Measurements from ENCODE around the gene PGGHG. TPM values are rescaled to one million over a fixed set of nuclear protein-coding genes. Genes with fewer than 3 reads are reported as not detected.

PGGHG gene
- total RNA-seq, 1 experiment from 2014 or later: 12.4 TPM

DNA sequence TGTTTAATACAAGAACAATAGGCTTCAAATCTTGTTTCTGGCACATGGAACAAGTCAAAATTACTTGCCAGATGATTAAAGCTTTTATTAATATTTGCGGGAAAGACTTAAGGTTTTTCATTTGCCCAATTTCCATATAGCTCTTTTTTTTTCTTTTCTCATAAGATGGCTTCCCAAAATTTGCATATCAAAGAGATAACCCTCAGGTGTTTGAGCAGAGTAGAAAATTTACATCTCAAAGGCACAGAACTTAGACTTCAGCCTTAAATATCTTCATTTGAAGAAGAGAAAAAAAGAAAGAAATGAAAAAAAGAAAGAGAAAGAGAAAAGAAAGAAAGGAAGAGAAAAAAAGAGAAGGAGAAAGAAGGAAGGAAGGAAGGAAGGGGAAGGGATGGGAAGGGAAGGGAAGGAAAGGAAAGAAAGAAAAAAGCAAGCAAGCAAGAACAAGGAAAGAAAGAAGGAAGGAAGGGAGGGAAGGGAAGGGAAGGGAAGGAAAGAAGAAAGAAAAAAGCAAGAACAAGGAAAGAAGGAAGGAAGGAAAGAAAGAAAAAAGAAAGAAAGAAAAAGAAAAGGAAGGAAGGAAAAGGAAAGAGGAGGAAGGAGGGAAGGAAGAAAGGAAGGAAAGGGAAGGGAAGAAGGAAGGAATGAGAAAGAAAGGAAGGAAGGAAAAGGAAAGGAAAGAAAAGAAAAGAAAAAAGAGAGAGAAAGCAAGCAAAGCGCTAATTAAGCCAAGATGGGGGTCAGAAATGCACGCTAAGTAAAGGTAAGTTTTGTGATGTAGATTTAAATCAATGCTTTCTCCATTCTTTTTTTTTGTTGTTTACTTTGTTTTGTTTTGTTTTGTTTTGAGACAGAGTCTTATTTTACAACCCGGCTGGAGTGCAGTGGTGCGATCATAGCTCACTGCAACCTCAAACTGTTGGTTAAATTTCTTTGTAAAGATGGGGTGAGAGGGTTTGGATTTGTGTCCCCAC lies 51.9 kb downstream of the PGGHG start:
- no TSS peak for BruUV-seq (replicated peaks)
- Histone ChIP-seq H2AFZ (ENCODE audit: low read length) (no peak overlapping the region), H3K79me2 (ENCODE audit: low read length) (no peaks in the 10 kb centered on the region), H3K27me3 (ENCODE audit: low read length) (peaks cover 7% of the 10 kb centered on the region), H3K4me1 (ENCODE audit: insufficient read depth, low read length) (no peaks in the 10 kb centered on the region), H4K20me1 (ENCODE audit: low read length) (no peaks in the 10 kb centered on the region), H3K4me3 (ENCODE audit: low read length) (no peak overlapping the region), H3K4me2 (ENCODE audit: low read length) (no peak overlapping the region), H3K27ac (ENCODE audit: low read length) (no peak overlapping the region), H3K36me3 (ENCODE audit: low read depth, low read length) (no peaks in the 10 kb centered on the region), H3K9me2 (replicated peaks; ENCODE audit: low read length) (no peaks in the 10 kb centered on the region), H3F3A (ENCODE audit: low read length, unreplicated experiment) (no peaks in the 10 kb centered on the region), H3K9me3 (ENCODE audit: low read length) (no peaks in the 10 kb centered on the region), H3K9ac (ENCODE audit: low read length) (no peak overlapping the region)
- ChIA-PET CTCF (no interaction called here), POLR2A (ENCODE audit: unreplicated experiment) (no interaction called here)
- DNase-seq (no peak), ATAC-seq (no peak)
- TF ChIP-seq, protein P1, sequence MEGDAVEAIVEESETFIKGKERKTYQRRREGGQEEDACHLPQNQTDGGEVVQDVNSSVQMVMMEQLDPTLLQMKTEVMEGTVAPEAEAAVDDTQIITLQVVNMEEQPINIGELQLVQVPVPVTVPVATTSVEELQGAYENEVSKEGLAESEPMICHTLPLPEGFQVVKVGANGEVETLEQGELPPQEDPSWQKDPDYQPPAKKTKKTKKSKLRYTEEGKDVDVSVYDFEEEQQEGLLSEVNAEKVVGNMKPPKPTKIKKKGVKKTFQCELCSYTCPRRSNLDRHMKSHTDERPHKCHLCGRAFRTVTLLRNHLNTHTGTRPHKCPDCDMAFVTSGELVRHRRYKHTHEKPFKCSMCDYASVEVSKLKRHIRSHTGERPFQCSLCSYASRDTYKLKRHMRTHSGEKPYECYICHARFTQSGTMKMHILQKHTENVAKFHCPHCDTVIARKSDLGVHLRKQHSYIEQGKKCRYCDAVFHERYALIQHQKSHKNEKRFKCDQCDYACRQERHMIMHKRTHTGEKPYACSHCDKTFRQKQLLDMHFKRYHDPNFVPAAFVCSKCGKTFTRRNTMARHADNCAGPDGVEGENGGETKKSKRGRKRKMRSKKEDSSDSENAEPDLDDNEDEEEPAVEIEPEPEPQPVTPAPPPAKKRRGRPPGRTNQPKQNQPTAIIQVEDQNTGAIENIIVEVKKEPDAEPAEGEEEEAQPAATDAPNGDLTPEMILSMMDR (conservative IDR thresholded peaks at IDR 0.05; ENCODE audit: low read depth, low read length): no peak
- TF ChIP-seq EZH2 (IDR thresholded peaks at IDR 0.05; ENCODE audit: low read length, unreplicated experiment) (no peak), EZH2phosphoT487 (IDR thresholded peaks at IDR 0.05; ENCODE audit: borderline replicate concordance, low read length) (no peak)
- intact Hi-C loops (cut with micrococcal nuclease): no loop called here

DNA sequence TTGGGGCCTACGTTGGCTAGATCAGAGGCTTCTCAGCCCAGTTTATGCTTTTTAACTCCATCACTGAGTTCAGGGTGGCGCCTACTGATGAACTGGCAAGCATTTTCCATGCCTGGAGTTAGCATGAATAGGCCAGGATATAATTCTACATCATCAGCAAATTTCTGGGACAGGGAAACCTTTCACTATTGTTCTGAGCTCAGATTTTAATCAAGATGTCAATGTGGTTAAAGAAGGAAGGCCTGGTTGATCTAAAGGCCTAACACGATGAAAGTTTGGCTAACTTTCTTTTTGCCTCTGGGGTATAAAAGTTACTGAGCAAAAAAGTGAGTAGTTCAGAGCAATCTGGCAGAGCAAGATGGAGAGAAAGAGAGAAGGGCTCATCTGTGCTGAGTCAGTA lies 53.4 kb downstream of the PGGHG start:
- Histone ChIP-seq H3K4me2 (ENCODE audit: low read length) (no peak overlapping the region), H3K27me3 (ENCODE audit: low read length) (peaks cover 7% of the 10 kb centered on the region), H3K9me3 (ENCODE audit: low read length) (no peaks in the 10 kb centered on the region), H3K4me1 (ENCODE audit: insufficient read depth, low read length) (no peaks in the 10 kb centered on the region), H3K9ac (ENCODE audit: low read length) (no peak overlapping the region), H4K20me1 (ENCODE audit: low read length) (no peaks in the 10 kb centered on the region), H3K36me3 (ENCODE audit: low read depth, low read length) (no peaks in the 10 kb centered on the region), H2AFZ (ENCODE audit: low read length) (no peak overlapping the region), H3K79me2 (ENCODE audit: low read length) (no peaks in the 10 kb centered on the region), H3K27ac (ENCODE audit: low read length) (no peak overlapping the region), H3K9me2 (replicated peaks; ENCODE audit: low read length) (no peaks in the 10 kb centered on the region), H3F3A (ENCODE audit: low read length, unreplicated experiment) (no peaks in the 10 kb centered on the region), H3K4me3 (ENCODE audit: low read length) (no peak overlapping the region)
- intact Hi-C loops (cut with micrococcal nuclease): no loop called here
- ATAC-seq (no peak), DNase-seq (no peak)
- TF ChIP-seq EZH2 (IDR thresholded peaks at IDR 0.05; ENCODE audit: low read length, unreplicated experiment): no peak
- TF ChIP-seq, protein P1 (conservative IDR thresholded peaks at IDR 0.05; ENCODE audit: low read depth, low read length): no peak
- no TSS peak for BruUV-seq (replicated peaks)
- POLR2A ChIA-PET (ENCODE audit: unreplicated experiment): no interaction called here
- CTCF ChIA-PET: no interaction called here

Measured in PC-3 (cell line).